ENCODE results near the gene EP300. TPM values are rescaled to one million over a fixed set of nuclear protein-coding genes. Genes with fewer than 3 reads are reported as not detected.
"Not testable (repeated sequence)": the region's sequence is repeated elsewhere in the genome, so short reads cannot be mapped to it uniquely, and the experiment has no call there.

Gene EP300
- total RNA-seq, 1 donor from 2014 or later: 57.9 TPM

DNA sequence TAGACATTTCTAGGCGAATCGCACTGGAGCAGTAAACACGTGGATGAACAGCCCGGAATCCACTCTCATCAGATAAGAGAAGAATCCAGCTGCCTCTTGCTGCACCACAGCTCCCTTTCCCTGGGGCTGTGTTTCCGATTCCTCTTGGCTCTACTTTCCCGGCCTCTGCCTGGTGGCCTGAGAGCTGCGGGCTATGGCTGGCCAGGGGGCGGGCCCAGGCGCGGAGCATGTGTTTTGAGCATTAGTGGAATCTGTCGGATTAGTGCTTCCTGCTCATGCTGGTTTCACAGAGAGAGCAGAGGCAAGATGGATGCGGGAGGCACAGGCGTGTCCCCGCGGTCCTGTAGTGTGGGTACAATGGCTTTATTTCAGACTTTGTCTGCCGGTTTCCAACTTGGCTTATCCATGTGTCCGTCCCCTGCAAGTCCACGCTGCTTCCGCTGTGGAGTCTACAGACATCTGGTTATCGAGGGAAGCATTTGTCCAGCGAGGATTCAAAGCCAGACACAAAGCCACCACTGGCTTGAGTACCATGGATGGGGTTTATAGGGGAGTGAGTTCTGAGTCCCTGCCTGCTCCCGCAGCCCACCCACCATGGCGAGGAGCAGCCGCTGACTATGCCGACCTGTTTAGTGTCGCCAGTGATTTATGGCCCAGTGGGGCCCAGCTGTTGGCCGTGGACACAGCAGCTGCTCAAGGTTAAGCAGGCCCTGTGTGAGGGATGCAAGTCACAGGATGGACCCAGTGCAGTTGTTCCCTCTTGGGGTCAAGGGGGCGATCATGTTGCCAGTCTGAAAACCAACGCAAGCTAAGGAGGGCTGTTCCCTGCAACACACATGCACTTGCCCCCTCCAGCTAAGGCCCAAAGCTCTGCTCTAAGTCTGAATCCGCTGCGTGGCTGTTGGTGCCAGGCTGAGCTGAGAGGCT lies 43.3 kb upstream of the EP300 start:
- no peaks in the 10 kb centered on the region for H3K27me3 ChIP-seq
- no peak overlapping the region for H3K4me3 Mint-ChIP-seq
- no peaks in the 10 kb centered on the region for H4K20me1 ChIP-seq (ENCODE audit: low read depth)
- no peaks in the 10 kb centered on the region for H3K36me3 ChIP-seq
- H3K4me1 ChIP-seq: no peaks in the 10 kb centered on the region
- peaks cover 8% of the 10 kb centered on the region for H3F3A ChIP-seq (ENCODE audit: low read depth)
- peak overlapping the region; percentile 53 for H2AFZ ChIP-seq (replicated peaks)
- H3K79me2 ChIP-seq (ENCODE audit: low read depth): no peaks in the 10 kb centered on the region
- H3K9ac ChIP-seq: no peak overlapping the region
- H3K27me3 Mint-ChIP-seq (ENCODE audit: insufficient read depth, low read depth): peaks cover 5% of the 10 kb centered on the region
- H3K27ac ChIP-seq: no peak overlapping the region
- TF ChIP-seq CTCF (IDR thresholded peaks at IDR 0.05) (no peak), EZH2 (IDR thresholded peaks at IDR 0.05) (no peak), EZH2phosphoT487 (IDR thresholded peaks at IDR 0.05) (no peak)
- peak; percentile 74 for DNase-seq (ENCODE audit: low spot score)
- no peaks in the 10 kb centered on the region for H3K36me3 Mint-ChIP-seq
- peaks cover 25% of the 10 kb centered on the region for H3K4me1 Mint-ChIP-seq
- no peaks in the 10 kb centered on the region for H3K9me3 ChIP-seq (ENCODE audit: low read depth)
- peak overlapping the region; percentile 12 for H3K27ac Mint-ChIP-seq
- H3K9me3 Mint-ChIP-seq: no peaks in the 10 kb centered on the region
- H3K4me2 ChIP-seq: no peak overlapping the region
- H3K4me3 ChIP-seq: no peak overlapping the region

GRCh38 chr22:41049795-41050194 lies 42.6 kb upstream of the EP300 start:
- H3K4me1 ChIP-seq; H3K27ac ChIP-seq; H3F3A ChIP-seq (ENCODE audit: low read depth); H3K27ac Mint-ChIP-seq; H3K4me3 ChIP-seq; H3K9me3 Mint-ChIP-seq; H3K9me3 ChIP-seq (ENCODE audit: low read depth); H3K36me3 ChIP-seq; DNase-seq (ENCODE audit: low spot score); H3K9ac ChIP-seq; H3K4me2 ChIP-seq; H3K4me3 Mint-ChIP-seq; H3K79me2 ChIP-seq (ENCODE audit: low read depth); H3K27me3 Mint-ChIP-seq (ENCODE audit: insufficient read depth, low read depth); H3K27me3 ChIP-seq; H4K20me1 ChIP-seq (ENCODE audit: low read depth); H3K36me3 Mint-ChIP-seq: not testable (repeated sequence)
- H3K4me1 Mint-ChIP-seq: peaks cover 25% of the 10 kb centered on the region
- H2AFZ ChIP-seq (replicated peaks): peak overlapping the region; percentile 30

DNA sequence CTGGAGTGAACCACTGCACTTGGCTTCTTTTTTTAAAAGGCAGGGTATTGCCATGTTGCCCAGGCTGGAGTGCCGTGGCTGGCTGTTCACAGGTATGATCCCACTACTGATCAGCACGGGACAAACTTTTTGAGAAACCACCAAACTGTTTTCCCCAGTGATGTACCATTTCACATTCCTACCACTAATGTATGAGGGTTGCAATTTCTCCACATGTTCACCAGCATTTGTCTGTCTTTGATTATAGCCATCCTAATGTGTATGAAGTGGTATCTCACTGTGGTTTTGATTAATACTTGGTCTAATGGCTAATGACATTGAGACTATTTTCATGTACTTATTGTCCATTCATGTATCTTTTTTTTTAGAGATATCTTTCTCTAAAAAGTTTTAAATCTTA lies 41.5 kb upstream of the EP300 start:
- H3K27me3 ChIP-seq: no peaks in the 10 kb centered on the region
- Mint-ChIP-seq H3K4me1 (peaks cover 25% of the 10 kb centered on the region), H3K27ac (no peak overlapping the region), H3K27me3 (ENCODE audit: insufficient read depth, low read depth) (peaks cover 5% of the 10 kb centered on the region), H3K4me3 (no peak overlapping the region), H3K36me3 (no peaks in the 10 kb centered on the region), H3K9me3 (no peaks in the 10 kb centered on the region)
- H3K9ac ChIP-seq: no peak overlapping the region
- H3K4me1 ChIP-seq: no peaks in the 10 kb centered on the region
- H3F3A ChIP-seq (ENCODE audit: low read depth): peaks cover 8% of the 10 kb centered on the region
- H3K36me3 ChIP-seq: no peaks in the 10 kb centered on the region
- TF ChIP-seq EZH2 (IDR thresholded peaks at IDR 0.05): no peak
- TF ChIP-seq EZH2phosphoT487 (IDR thresholded peaks at IDR 0.05): no peak
- no peak for TF ChIP-seq CTCF (IDR thresholded peaks at IDR 0.05)
- no peaks in the 10 kb centered on the region for H3K79me2 ChIP-seq (ENCODE audit: low read depth)
- H2AFZ ChIP-seq (replicated peaks): no peak overlapping the region
- no peak overlapping the region for H3K4me2 ChIP-seq
- H4K20me1 ChIP-seq (ENCODE audit: low read depth): no peaks in the 10 kb centered on the region
- DNase-seq (ENCODE audit: low spot score): no peak
- no peaks in the 10 kb centered on the region for H3K9me3 ChIP-seq (ENCODE audit: low read depth)
- no peak overlapping the region for H3K27ac ChIP-seq
- no peak overlapping the region for H3K4me3 ChIP-seq

All from neural progenitor cell (in vitro differentiated cells).